Measurements from ENCODE around the gene BARX2. TPM values are rescaled to one million over a fixed set of nuclear protein-coding genes. Genes with fewer than 3 reads are reported as not detected.
A peak's percentile ranks its signal among the peaks of the same experiment; 100 is the strongest.
"Not testable (repeated sequence)": the region's sequence is repeated elsewhere in the genome, so short reads cannot be mapped to it uniquely, and the experiment has no call there.

The BARX2 gene
- total RNA-seq, 1 experiment from 2014 or later = 0.47 TPM

GRCh38 chr11:129333873-129334272 lies 41.8 kb upstream of the BARX2 start:
- Histone ChIP-seq H3K4me3 (ENCODE audit: low read length) (no peak overlapping the region), H3F3A (ENCODE audit: low read length, unreplicated experiment) (no peaks in the 10 kb centered on the region), H4K20me1 (ENCODE audit: low read length) (no peaks in the 10 kb centered on the region), H3K9me2 (replicated peaks; ENCODE audit: low read length) (no peaks in the 10 kb centered on the region), H3K4me2 (ENCODE audit: low read length) (no peak overlapping the region), H3K9ac (ENCODE audit: low read length) (no peak overlapping the region), H3K4me1 (ENCODE audit: insufficient read depth, low read length) (peaks cover 11% of the 10 kb centered on the region; the same call in 1 of the 2 replicates), H2AFZ (ENCODE audit: low read length) (no peak overlapping the region), H3K36me3 (ENCODE audit: low read depth, low read length) (no peaks in the 10 kb centered on the region), H3K27me3 (ENCODE audit: low read length) (no peaks in the 10 kb centered on the region), H3K79me2 (ENCODE audit: low read length) (no peaks in the 10 kb centered on the region), H3K27ac (ENCODE audit: low read length) (no peak overlapping the region), H3K9me3 (ENCODE audit: low read length) (no peaks in the 10 kb centered on the region)
- POLR2A ChIA-PET (ENCODE audit: unreplicated experiment) = interaction anchor here (0.6 kb wide), 1 partner anchor 66 kb away, joined by 5 read pairs; no protein-coding TSS in a partner anchor
- ATAC-seq (no peak), DNase-seq (peak; percentile 30)
- intact Hi-C loops (cut with micrococcal nuclease) = loop anchor here (2.0 to 5.0 kb wide), 3 partner anchors 312 to 447 kb away; no protein-coding TSS in a partner anchor
- no TSS peak for BruUV-seq (replicated peaks)
- peak; percentile 39; the same call in 1 of the 2 replicates for TF ChIP-seq CTCF (conservative IDR thresholded peaks at IDR 0.05; ENCODE audit: low read depth, low read length)
- TF ChIP-seq EZH2phosphoT487 (IDR thresholded peaks at IDR 0.05; ENCODE audit: borderline replicate concordance, low read length) = no peak
- CTCF ChIA-PET = no interaction called here

GRCh38 chr11:129344301-129344940 lies 31.2 kb upstream of the BARX2 start:
- H3K27ac ChIP-seq (ENCODE audit: low read length); intact Hi-C loops (cut with micrococcal nuclease); BruUV-seq (replicated peaks); H3K27me3 ChIP-seq (ENCODE audit: low read length); DNase-seq; H3K9me2 ChIP-seq (replicated peaks; ENCODE audit: low read length); H3K4me3 ChIP-seq (ENCODE audit: low read length); H3K9ac ChIP-seq (ENCODE audit: low read length); H3K36me3 ChIP-seq (ENCODE audit: low read depth, low read length); H3K4me2 ChIP-seq (ENCODE audit: low read length); H3K9me3 ChIP-seq (ENCODE audit: low read length); H2AFZ ChIP-seq (ENCODE audit: low read length); H3K79me2 ChIP-seq (ENCODE audit: low read length); ATAC-seq; H4K20me1 ChIP-seq (ENCODE audit: low read length); CTCF ChIA-PET; H3F3A ChIP-seq (ENCODE audit: low read length, unreplicated experiment); H3K4me1 ChIP-seq (ENCODE audit: insufficient read depth, low read length); POLR2A ChIA-PET (ENCODE audit: unreplicated experiment): not testable (repeated sequence)

DNA sequence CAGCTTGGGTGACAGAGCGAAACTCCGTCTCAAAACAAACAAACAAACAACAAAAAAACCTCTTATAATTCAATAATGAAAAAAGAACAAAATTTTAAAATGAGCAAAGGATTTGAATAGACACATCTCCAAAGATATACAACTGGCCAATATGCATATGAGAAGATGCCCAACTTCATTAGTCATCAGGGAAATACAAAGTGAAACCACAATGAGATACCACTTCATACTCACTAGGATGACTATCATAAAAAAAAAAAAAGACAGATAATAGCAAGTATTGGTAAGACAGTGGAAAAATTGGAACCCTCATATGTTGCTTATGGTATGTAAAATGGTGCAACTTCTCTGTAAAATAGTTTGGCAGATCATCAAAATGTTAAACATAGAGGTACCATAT lies 28.7 kb upstream of the BARX2 start:
- no peaks in the 10 kb centered on the region for H3K4me1 ChIP-seq (ENCODE audit: insufficient read depth, low read length)
- H3K79me2 ChIP-seq (ENCODE audit: low read length) = no peaks in the 10 kb centered on the region
- peaks cover 16% of the 10 kb centered on the region; the same call in 1 of the 2 replicates for H3K27me3 ChIP-seq (ENCODE audit: low read length)
- ChIA-PET POLR2A (ENCODE audit: unreplicated experiment) (no interaction called here), CTCF (no interaction called here)
- H3K9me3 ChIP-seq (ENCODE audit: low read length) = no peaks in the 10 kb centered on the region
- no TSS peak for BruUV-seq (replicated peaks)
- no peaks in the 10 kb centered on the region for H3K9me2 ChIP-seq (replicated peaks; ENCODE audit: low read length)
- H3K4me2 ChIP-seq (ENCODE audit: low read length) = no peak overlapping the region
- intact Hi-C loops (cut with micrococcal nuclease) = no loop called here
- peak; percentile 29 for DNase-seq
- TF ChIP-seq CTCF (conservative IDR thresholded peaks at IDR 0.05; ENCODE audit: low read depth, low read length) = no peak
- TF ChIP-seq EZH2phosphoT487 (IDR thresholded peaks at IDR 0.05; ENCODE audit: borderline replicate concordance, low read length) = no peak
- no peak for TF ChIP-seq EZH2 (IDR thresholded peaks at IDR 0.05; ENCODE audit: low read length, unreplicated experiment)
- H3F3A ChIP-seq (ENCODE audit: low read length, unreplicated experiment) = no peaks in the 10 kb centered on the region
- H3K36me3 ChIP-seq (ENCODE audit: low read depth, low read length) = no peaks in the 10 kb centered on the region
- H3K27ac ChIP-seq (ENCODE audit: low read length) = no peak overlapping the region
- no peak overlapping the region for H3K4me3 ChIP-seq (ENCODE audit: low read length)
- no peak overlapping the region for H3K9ac ChIP-seq (ENCODE audit: low read length)
- H2AFZ ChIP-seq (ENCODE audit: low read length) = no peak overlapping the region
- H4K20me1 ChIP-seq (ENCODE audit: low read length) = no peaks in the 10 kb centered on the region
- ATAC-seq = no peak

All from PC-3 (cell line).